GM18867 (cell line): ENCODE measurements around the gene PAPLN.
"Not testable (repeated sequence)": the region's sequence is repeated elsewhere in the genome, so short reads cannot be mapped to it uniquely, and the experiment has no call there.

ENCODE experiments used
- ATAC-seq: cut with Tn5 transposase; IDR thresholded peaks from one replicate; pipeline ENCODE4 v1.9.1; 2021; ENCODE audit warnings: mild to moderate bottlenecking, moderate library complexity; ENCODE audit not compliant: unreplicated experiment

The PAPLN gene

GRCh38 chr14:73287071-73287470 lies 49.8 kb downstream of the PAPLN start:
- no peak for ATAC-seq

GRCh38 chr14:73289308-73289707 lies 52.0 kb downstream of the PAPLN start:
- no peak for ATAC-seq

GRCh38 chr14:73289729-73290128 lies 52.4 kb downstream of the PAPLN start:
- no peak for ATAC-seq

- ATAC-seq = peak; percentile 75
These were observed 53.0 kb downstream of the PAPLN start for GRCh38 chr14:73290279-73290678.

GRCh38 chr14:73293782-73294781 lies 56.8 kb downstream of the PAPLN start:
- ATAC-seq = no peak

GRCh38 chr14:73295198-73295796 lies 58.0 kb downstream of the PAPLN start:
- ATAC-seq = no peak

- no peak for ATAC-seq
These were observed 68.2 kb downstream of the PAPLN start for GRCh38 chr14:73305499-73305898.

- ATAC-seq = no peak
These were observed 70.0 kb downstream of the PAPLN start for GRCh38 chr14:73307261-73307660.

GRCh38 chr14:73309207-73309606 lies 71.9 kb downstream of the PAPLN start:
- not testable (repeated sequence) for ATAC-seq

GRCh38 chr14:73311708-73312030 lies 74.4 kb downstream of the PAPLN start:
- no peak for ATAC-seq

- no peak for ATAC-seq
These were observed 75.4 kb downstream of the PAPLN start for GRCh38 chr14:73312687-73313086.

GRCh38 chr14:73313151-73313550 lies 75.8 kb downstream of the PAPLN start:
- ATAC-seq = no peak

GRCh38 chr14:73323896-73324399 lies 86.6 kb downstream of the PAPLN start:
- no peak for ATAC-seq
